Measurements from ENCODE around the gene AQP6. TPM values are rescaled to one million over a fixed set of nuclear protein-coding genes. Genes with fewer than 3 reads are reported as not detected.

Gene AQP6
- total RNA-seq, 1 donor from 2014 or later: not detected

DNA sequence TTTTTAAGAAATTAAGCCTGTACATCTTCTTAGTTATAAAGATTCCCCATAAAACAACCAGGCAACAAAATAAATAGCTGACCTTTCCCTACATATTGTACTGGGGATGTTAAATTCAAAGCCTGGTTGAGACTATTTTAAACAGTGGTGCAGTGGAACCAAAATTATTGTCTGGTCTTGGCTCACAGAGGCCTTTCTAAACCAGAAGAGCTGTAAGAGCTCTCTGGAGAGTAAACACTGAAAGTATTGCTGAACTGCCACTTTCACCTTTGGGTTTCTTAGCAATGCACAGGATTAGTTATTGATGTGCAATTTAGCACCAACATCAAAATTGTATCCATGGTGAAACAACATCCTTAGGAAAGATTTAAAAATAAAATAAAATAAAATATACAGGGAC is 31.9 kb downstream of the AQP6 start:
- H3K9me3 Mint-ChIP-seq (ENCODE audit: unreplicated experiment): no peaks in the 10 kb centered on the region

GRCh38 chr12:50005175-50005574 is 32.4 kb downstream of the AQP6 start:
- Mint-ChIP-seq H3K27ac (ENCODE audit: unreplicated experiment) (no peak overlapping the region), H3K4me3 (ENCODE audit: unreplicated experiment) (no peak overlapping the region), H3K36me3 (ENCODE audit: unreplicated experiment) (peaks cover 4% of the 10 kb centered on the region), H3K27me3 (ENCODE audit: unreplicated experiment) (no peaks in the 10 kb centered on the region), H3K4me1 (ENCODE audit: unreplicated experiment) (peaks cover 6% of the 10 kb centered on the region), H3K9me3 (ENCODE audit: unreplicated experiment) (no peaks in the 10 kb centered on the region)
- TF ChIP-seq CTCF (IDR thresholded peaks at IDR 0.05): no peak
- no peak for DNase-seq (ENCODE audit: extremely low spot score, unreplicated experiment)

More for the DNA sequence above, 31.9 kb downstream of the AQP6 start:
- Mint-ChIP-seq H3K4me1 (ENCODE audit: unreplicated experiment) (peaks cover 6% of the 10 kb centered on the region), H3K36me3 (ENCODE audit: unreplicated experiment) (peaks cover 4% of the 10 kb centered on the region), H3K27me3 (ENCODE audit: unreplicated experiment) (no peaks in the 10 kb centered on the region), H3K4me3 (ENCODE audit: unreplicated experiment) (no peak overlapping the region), H3K27ac (ENCODE audit: unreplicated experiment) (no peak overlapping the region)
- TF ChIP-seq CTCF (IDR thresholded peaks at IDR 0.05): no peak
- DNase-seq (ENCODE audit: extremely low spot score, unreplicated experiment): no peak

GRCh38 chr12:50006280-50006679 is 33.5 kb downstream of the AQP6 start:
- no peak for TF ChIP-seq CTCF (IDR thresholded peaks at IDR 0.05)
- peaks cover 6% of the 10 kb centered on the region for H3K4me1 Mint-ChIP-seq (ENCODE audit: unreplicated experiment)

GRCh38 chr12:50006754-50007442 is 34.2 kb downstream of the AQP6 start:
- Mint-ChIP-seq H3K9me3 (ENCODE audit: unreplicated experiment) (no peaks in the 10 kb centered on the region), H3K27ac (ENCODE audit: unreplicated experiment) (peak overlapping the region; percentile 53), H3K4me3 (ENCODE audit: unreplicated experiment) (no peak overlapping the region), H3K4me1 (ENCODE audit: unreplicated experiment) (peaks cover 6% of the 10 kb centered on the region), H3K36me3 (ENCODE audit: unreplicated experiment) (peaks cover 4% of the 10 kb centered on the region), H3K27me3 (ENCODE audit: unreplicated experiment) (no peaks in the 10 kb centered on the region)
- DNase-seq (ENCODE audit: extremely low spot score, unreplicated experiment): no peak
- TF ChIP-seq CTCF (IDR thresholded peaks at IDR 0.05): no peak

More at GRCh38 chr12:50006280-50006679, 33.5 kb downstream of the AQP6 start:
- no peaks in the 10 kb centered on the region for H3K27me3 Mint-ChIP-seq (ENCODE audit: unreplicated experiment)
- peaks cover 4% of the 10 kb centered on the region for H3K36me3 Mint-ChIP-seq (ENCODE audit: unreplicated experiment)
- no peak for DNase-seq (ENCODE audit: extremely low spot score, unreplicated experiment)
- H3K9me3 Mint-ChIP-seq (ENCODE audit: unreplicated experiment): no peaks in the 10 kb centered on the region
- H3K27ac Mint-ChIP-seq (ENCODE audit: unreplicated experiment): no peak overlapping the region
- H3K4me3 Mint-ChIP-seq (ENCODE audit: unreplicated experiment): no peak overlapping the region

- H3K27ac Mint-ChIP-seq (ENCODE audit: unreplicated experiment): peak overlapping the region; percentile 53
- no peak for DNase-seq (ENCODE audit: extremely low spot score, unreplicated experiment)
- peaks cover 20% of the 10 kb centered on the region for H3K4me1 Mint-ChIP-seq (ENCODE audit: unreplicated experiment)
- H3K36me3 Mint-ChIP-seq (ENCODE audit: unreplicated experiment): peaks cover 4% of the 10 kb centered on the region
- H3K27me3 Mint-ChIP-seq (ENCODE audit: unreplicated experiment): no peaks in the 10 kb centered on the region
- H3K4me3 Mint-ChIP-seq (ENCODE audit: unreplicated experiment): no peak overlapping the region
- TF ChIP-seq CTCF (IDR thresholded peaks at IDR 0.05): no peak
- no peaks in the 10 kb centered on the region for H3K9me3 Mint-ChIP-seq (ENCODE audit: unreplicated experiment)
Measured at GRCh38 chr12:50013361-50014147, 40.8 kb downstream of the AQP6 start.
